ENCODE measurements around the gene EIF2D. TPM values are rescaled to one million over a fixed set of nuclear protein-coding genes. Genes with fewer than 3 reads are reported as not detected.

Gene EIF2D
- total and polyA plus RNA-seq, 9 of the 15 experiments (the other 6 are each of a cell fraction or from before 2014, with no cell fraction given), result 81.1 to 138 (median 93.9) TPM

- no peak for TF ChIP-seq NFIX (CRISPR knock-in tag; IDR thresholded peaks at IDR 0.05; ENCODE audit: low read depth)
- 0 out of 2 replicates have a peak, but pooled peaks have one; percentile 9 for TF ChIP-seq ZNF512 (tag; IDR thresholded peaks at IDR 0.05)
- TF ChIP-seq POLR2G (IDR thresholded peaks at IDR 0.05; ENCODE audit: low read depth, low read length), result peak; percentile 99
- TF ChIP-seq PTRF (tag; IDR thresholded peaks at IDR 0.05), result no peak
- TF ChIP-seq LEF1 (IDR thresholded peaks at IDR 0.05), result 0 out of 2 replicates have a peak, but pooled peaks have one; percentile 49
- TF ChIP-seq ZBTB11 (CRISPR knock-in tag; IDR thresholded peaks at IDR 0.05), result peak in 1 of 3 experiments; percentile 60; a peak in 2 of 6 replicates
- TF ChIP-seq SIN3A (IDR thresholded peaks at IDR 0.05; ENCODE audit: borderline replicate concordance in 2 of 2, control insufficient read depth in 1 of 2, low read depth in 2 of 2, low read length in 2 of 2), result peak; percentile 91 to 95
- no peak for TF ChIP-seq NEUROD1 (IDR thresholded peaks at IDR 0.05; ENCODE audit: borderline replicate concordance, low read depth, low read length, partially characterized antibody)
- peak in 1 of 2 experiments; percentile 78; a peak in 3 of 4 replicates for TF ChIP-seq TEAD1 (CRISPR knock-in tag; IDR thresholded peaks at IDR 0.05)
- no peak; the same call in 1 of the 2 replicates for TF ChIP-seq PRMT5 (CRISPR knock-in tag; IDR thresholded peaks at IDR 0.05)
- TF ChIP-seq KLF16 (IDR thresholded peaks at IDR 0.05), result no peak
- TF ChIP-seq CHD1 (IDR thresholded peaks at IDR 0.05; ENCODE audit: low read length), result no peak
- TF ChIP-seq SNAPC5 (CRISPR knock-in tag; IDR thresholded peaks at IDR 0.05), result no peak
- no peak for TF ChIP-seq RFX5 (IDR thresholded peaks at IDR 0.05; ENCODE audit: low read depth, low read length)
- TF ChIP-seq FUS (optimal IDR thresholded peaks at IDR 0.05; ENCODE audit: low read depth, low read length), result peak; percentile 76
- TF ChIP-seq ZNF780A (CRISPR knock-in tag; IDR thresholded peaks at IDR 0.05), result no peak
- TF ChIP-seq C11orf30 (IDR thresholded peaks at IDR 0.05; ENCODE audit: low read depth), result no peak
- TF ChIP-seq GTF2E2 (tag; IDR thresholded peaks at IDR 0.05), result 0 out of 2 replicates have a peak, but pooled peaks have one; percentile 13
- TF ChIP-seq ZNF586 (CRISPR knock-in tag; conservative IDR thresholded peaks at IDR 0.05), result no peak
- no peak for TF ChIP-seq SRSF3 (IDR thresholded peaks at IDR 0.05; ENCODE audit: insufficient read depth, low read length)
These were observed 23.1 kb upstream of the EIF2D start, which contains the start of gene DYRK3 (continued) for GRCh38 chr1:206635080-206635977.
